ENCODE data around the gene EMSY. TPM values are rescaled to one million over a fixed set of nuclear protein-coding genes. Genes with fewer than 3 reads are reported as not detected.

EMSY gene
- total and polyA plus RNA-seq, 8 donors = 18.2 to 43.9 (median 36.9) TPM

GRCh38 chr11:76436020-76436419 lies 8.8 kb upstream of the EMSY start:
- Histone ChIP-seq H3K4me1 (no peaks in the 10 kb centered on the region), H3K36me3 (no peaks in the 10 kb centered on the region), H3K27ac (no peak overlapping the region), H3K27me3 (no peaks in the 10 kb centered on the region), H3K9me3 (no peaks in the 10 kb centered on the region), H3K4me3 (no peak overlapping the region)
- TF ChIP-seq, protein P1, sequence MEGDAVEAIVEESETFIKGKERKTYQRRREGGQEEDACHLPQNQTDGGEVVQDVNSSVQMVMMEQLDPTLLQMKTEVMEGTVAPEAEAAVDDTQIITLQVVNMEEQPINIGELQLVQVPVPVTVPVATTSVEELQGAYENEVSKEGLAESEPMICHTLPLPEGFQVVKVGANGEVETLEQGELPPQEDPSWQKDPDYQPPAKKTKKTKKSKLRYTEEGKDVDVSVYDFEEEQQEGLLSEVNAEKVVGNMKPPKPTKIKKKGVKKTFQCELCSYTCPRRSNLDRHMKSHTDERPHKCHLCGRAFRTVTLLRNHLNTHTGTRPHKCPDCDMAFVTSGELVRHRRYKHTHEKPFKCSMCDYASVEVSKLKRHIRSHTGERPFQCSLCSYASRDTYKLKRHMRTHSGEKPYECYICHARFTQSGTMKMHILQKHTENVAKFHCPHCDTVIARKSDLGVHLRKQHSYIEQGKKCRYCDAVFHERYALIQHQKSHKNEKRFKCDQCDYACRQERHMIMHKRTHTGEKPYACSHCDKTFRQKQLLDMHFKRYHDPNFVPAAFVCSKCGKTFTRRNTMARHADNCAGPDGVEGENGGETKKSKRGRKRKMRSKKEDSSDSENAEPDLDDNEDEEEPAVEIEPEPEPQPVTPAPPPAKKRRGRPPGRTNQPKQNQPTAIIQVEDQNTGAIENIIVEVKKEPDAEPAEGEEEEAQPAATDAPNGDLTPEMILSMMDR (IDR thresholded peaks at IDR 0.05) = no peak
- intact Hi-C loops (cut with DNase I) = no loop called here
- ATAC-seq (no peak), DNase-seq (no peak)

GRCh38 chr11:76443268-76443980 lies 1.4 kb upstream of the EMSY start:
- H3K4me3 ChIP-seq = peak overlapping the region; percentile 98 to 99
- TF ChIP-seq, protein P1 (IDR thresholded peaks at IDR 0.05) = no peak
- peaks cover 0 to 7% of the 10 kb centered on the region in 2 donors for H3K36me3 ChIP-seq
- H3K9me3 ChIP-seq = no peaks in the 10 kb centered on the region
- no peak for DNase-seq
- peaks cover 10 to 25% of the 10 kb centered on the region in 2 donors for H3K4me1 ChIP-seq
- intact Hi-C loops (cut with DNase I) = loop anchor here in 1 of 2 donors (10.0 kb wide), 1 partner anchor 69 kb away; no protein-coding TSS in a partner anchor
- no peak for ATAC-seq
- peak overlapping the region in 1 of 2 donors; percentile 83 for H3K27ac ChIP-seq
- H3K27me3 ChIP-seq = no peaks in the 10 kb centered on the region

DNA sequence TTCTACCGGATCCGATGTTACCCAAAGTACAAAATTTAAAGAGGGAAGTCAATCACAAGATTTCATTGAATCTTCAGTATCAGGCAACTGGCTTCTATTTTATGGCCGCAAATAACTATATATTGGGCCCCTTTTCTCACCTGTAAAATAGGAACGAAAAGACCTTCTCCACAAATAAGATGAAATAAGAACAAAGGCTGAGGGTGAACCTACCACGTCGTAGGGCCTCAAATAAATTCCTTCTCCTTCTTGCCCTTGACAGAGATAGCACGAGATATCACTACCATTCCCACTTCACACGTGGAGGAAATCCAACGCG lies 794 bp upstream of the EMSY start:
- peak overlapping the region; percentile 83 to 90 for H3K27ac ChIP-seq
- H3K4me3 ChIP-seq = peak overlapping the region; percentile 98 to 99
- TF ChIP-seq, protein P1 (IDR thresholded peaks at IDR 0.05) = no peak
- no peaks in the 10 kb centered on the region for H3K27me3 ChIP-seq
- intact Hi-C loops (cut with DNase I) = loop anchor here in 1 of 2 donors (10.0 kb wide), 1 partner anchor 69 kb away; no protein-coding TSS in a partner anchor
- H3K9me3 ChIP-seq = no peaks in the 10 kb centered on the region
- H3K36me3 ChIP-seq = peaks cover 0 to 13% of the 10 kb centered on the region in 2 donors
- no peak for ATAC-seq
- H3K4me1 ChIP-seq = peaks cover 10 to 25% of the 10 kb centered on the region in 2 donors
- DNase-seq = no peak

- no peaks in the 10 kb centered on the region for H3K27me3 ChIP-seq
- peaks cover 0 to 20% of the 10 kb centered on the region in 2 donors for H3K36me3 ChIP-seq
- DNase-seq (peak; percentile 70 to 91 (median 86)), ATAC-seq (peak; percentile 78)
- no peaks in the 10 kb centered on the region for H3K9me3 ChIP-seq
- intact Hi-C loops (cut with DNase I) = loop anchor here in 1 of 2 donors (10.0 kb wide), 1 partner anchor 71 kb away; no protein-coding TSS in a partner anchor
- peaks cover 10 to 25% of the 10 kb centered on the region in 2 donors for H3K4me1 ChIP-seq
- peak overlapping the region; percentile 98 to 99 for H3K4me3 ChIP-seq
- TF ChIP-seq, protein P1 (IDR thresholded peaks at IDR 0.05) = no peak
- H3K27ac ChIP-seq = peak overlapping the region; percentile 83 to 90
Measured at GRCh38 chr11:76445121-76446084, 585 bp downstream of the EMSY start.

All from left lung (tissue), 10 donors.